Tibial nerve (tissue), 4 donors: ENCODE data around the gene C2CD2L. TPM values are rescaled to one million over a fixed set of nuclear protein-coding genes. Genes with fewer than 3 reads are reported as not detected.

Experiments used
- DNase-seq, 2 donors: peaks; one replicate each; pipeline ENCODE4 v3.0.0-alpha.2; 2019; ENCODE audit warnings: low spot score in 2 of 2
- H3K27ac ChIP-seq, 4 donors: fragments of 200-600 bp; sonication (generic) in 3 of 4; one replicate each; pipeline ENCODE4 v1.5.1; 2017 to 2019; ENCODE audit warnings: mild to moderate bottlenecking in 1 of 4
- H3K27me3 ChIP-seq, 2 donors: fragments of 200-600 bp; sonication (generic) in 1 of 2; one replicate each; pipeline versions ENCODE4 v1.5.1 to v1.6.0; 2017 to 2019
- H3K36me3 ChIP-seq, 3 donors: fragments of 200-600 bp; sonication (generic); one replicate each; pipeline ENCODE4 v1.5.1; 2018 to 2019
- H3K4me1 ChIP-seq, 4 donors: fragments of 200-600 bp; sonication (generic) in 3 of 4; one replicate each; pipeline ENCODE4 v1.5.1; 2017 to 2019
- H3K4me3 ChIP-seq, 4 donors: fragments of 200-600 bp; sonication (generic) in 3 of 4; one replicate each; pipeline ENCODE4 v1.5.1; 2017 to 2019; ENCODE audit warnings: mild to moderate bottlenecking in 1 of 4, moderate library complexity in 1 of 4
- H3K9me3 ChIP-seq, 4 donors: fragments of 200-600 bp; sonication (generic) in 3 of 4; one replicate each; pipeline ENCODE4 v1.5.1; 2017 to 2019
- CTCF ChIP-seq, 5 experiments: fragments of 200-600 bp in 3 of 5; fragments of 450-650 bp in 2 of 5; sonication (generic) in 3 of 5; IDR thresholded peaks; one replicate each; pipeline ENCODE4 v1.5.1; 2016 to 2019; ENCODE audit warnings: antibody characterized with exemption in 5 of 5, mild to moderate bottlenecking in 3 of 5, moderate library complexity in 2 of 5
- EP300 ChIP-seq, 2 donors: sonication (generic); formaldehyde crosslinking; IDR thresholded peaks; one replicate each; pipeline ENCODE4 v1.6.1; 2017; ENCODE audit warnings: antibody characterized with exemption in 2 of 2, mild to moderate bottlenecking in 1 of 2
- POLR2A ChIP-seq, 2 donors: fragments of 450-650 bp; IDR thresholded peaks; one replicate each; pipeline ENCODE4 v1.6.1; 2017; ENCODE audit warnings: antibody characterized with exemption in 2 of 2, mild to moderate bottlenecking in 2 of 2, moderate library complexity in 2 of 2
- WGBS, 2 donors: methylation state at CpG; one replicate each; pipeline ENCODE4 v1.1.5; 2018; 5-methylcytosine and 5-hydroxymethylcytosine counted together
- total RNA-seq, 4 donors: library from RNA; depleted of rRNA; stranded (reverse); fragments of >200 nt; gene quantifications; one replicate each; pipeline ENCODE4 v1.1.0, GENCODE V29; 2016

C2CD2L gene
- total RNA-seq, 4 donors from 2014 or later, result 11.4 to 13.8 (median 12.3) TPM

GRCh38 chr11:119152604-119153003 lies 45.5 kb downstream of the C2CD2L start:
- H3K27me3 ChIP-seq, result peaks cover 0 to 29% of the 10 kb centered on the region in 2 donors
- H3K9me3 ChIP-seq, result no peaks in the 10 kb centered on the region
- H3K36me3 ChIP-seq, result no peaks in the 10 kb centered on the region
- WGBS, 2 donors, result 87 to 93% methylated on average over 4 of the region's 4 CpGs
- no peak for TF ChIP-seq POLR2A (IDR thresholded peaks at IDR 0.05)
- no peak for TF ChIP-seq EP300 (IDR thresholded peaks at IDR 0.05)
- no peak for TF ChIP-seq CTCF (IDR thresholded peaks at IDR 0.05)
- DNase-seq, result no peak
- H3K27ac ChIP-seq, result no peak overlapping the region
- H3K4me1 ChIP-seq, result peaks cover 0 to 22% (median 7%) of the 10 kb centered on the region in 4 donors
- H3K4me3 ChIP-seq, result no peak overlapping the region

- WGBS, 2 donors, result 79 to 81% methylated on average over 9 of the region's 9 CpGs
- no peak overlapping the region for H3K27ac ChIP-seq
- TF ChIP-seq CTCF (IDR thresholded peaks at IDR 0.05), result no peak
- TF ChIP-seq EP300 (IDR thresholded peaks at IDR 0.05), result no peak
- TF ChIP-seq POLR2A (IDR thresholded peaks at IDR 0.05), result no peak
These were observed 46.1 kb downstream of the C2CD2L start for GRCh38 chr11:119153049-119153818.

DNA sequence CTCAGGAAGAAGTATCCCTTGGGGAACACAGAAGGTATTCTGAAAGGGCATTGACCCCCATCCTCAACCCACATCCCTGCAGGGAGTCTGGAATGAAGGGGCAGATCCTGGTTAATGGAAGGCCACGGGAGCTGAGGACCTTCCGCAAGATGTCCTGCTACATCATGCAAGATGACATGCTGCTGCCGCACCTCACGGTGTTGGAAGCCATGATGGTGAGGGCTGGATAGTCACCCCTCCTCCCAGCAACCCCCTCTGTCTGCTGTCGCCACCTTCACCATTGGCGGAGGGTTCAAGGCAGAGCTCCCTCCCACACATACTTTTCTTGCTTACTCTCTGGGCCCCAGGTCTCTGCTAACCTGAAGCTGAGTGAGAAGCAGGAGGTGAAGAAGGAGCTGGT lies 47.0 kb downstream of the C2CD2L start:
- H3K36me3 ChIP-seq, result no peaks in the 10 kb centered on the region
- no peak for DNase-seq
- H3K4me1 ChIP-seq, result peaks cover 0 to 17% (median 7%) of the 10 kb centered on the region in 4 donors
- H3K27me3 ChIP-seq, result peaks cover 0 to 19% of the 10 kb centered on the region in 2 donors
- H3K9me3 ChIP-seq, result no peaks in the 10 kb centered on the region
- 87 to 89% methylated on average over 6 of the region's 6 CpGs for WGBS, 2 donors
- H3K4me3 ChIP-seq, result no peak overlapping the region
- no peak for TF ChIP-seq POLR2A (IDR thresholded peaks at IDR 0.05)
- no peak for TF ChIP-seq EP300 (IDR thresholded peaks at IDR 0.05)
- no peak for TF ChIP-seq CTCF (IDR thresholded peaks at IDR 0.05)
- H3K27ac ChIP-seq, result no peak overlapping the region

More at GRCh38 chr11:119153049-119153818, 46.1 kb downstream of the C2CD2L start:
- no peaks in the 10 kb centered on the region for H3K36me3 ChIP-seq
- no peak overlapping the region for H3K4me3 ChIP-seq
- DNase-seq, result no peak
- peaks cover 0 to 28% of the 10 kb centered on the region in 2 donors for H3K27me3 ChIP-seq
- peaks cover 0 to 22% (median 7%) of the 10 kb centered on the region in 4 donors for H3K4me1 ChIP-seq
- H3K9me3 ChIP-seq, result no peaks in the 10 kb centered on the region

DNA sequence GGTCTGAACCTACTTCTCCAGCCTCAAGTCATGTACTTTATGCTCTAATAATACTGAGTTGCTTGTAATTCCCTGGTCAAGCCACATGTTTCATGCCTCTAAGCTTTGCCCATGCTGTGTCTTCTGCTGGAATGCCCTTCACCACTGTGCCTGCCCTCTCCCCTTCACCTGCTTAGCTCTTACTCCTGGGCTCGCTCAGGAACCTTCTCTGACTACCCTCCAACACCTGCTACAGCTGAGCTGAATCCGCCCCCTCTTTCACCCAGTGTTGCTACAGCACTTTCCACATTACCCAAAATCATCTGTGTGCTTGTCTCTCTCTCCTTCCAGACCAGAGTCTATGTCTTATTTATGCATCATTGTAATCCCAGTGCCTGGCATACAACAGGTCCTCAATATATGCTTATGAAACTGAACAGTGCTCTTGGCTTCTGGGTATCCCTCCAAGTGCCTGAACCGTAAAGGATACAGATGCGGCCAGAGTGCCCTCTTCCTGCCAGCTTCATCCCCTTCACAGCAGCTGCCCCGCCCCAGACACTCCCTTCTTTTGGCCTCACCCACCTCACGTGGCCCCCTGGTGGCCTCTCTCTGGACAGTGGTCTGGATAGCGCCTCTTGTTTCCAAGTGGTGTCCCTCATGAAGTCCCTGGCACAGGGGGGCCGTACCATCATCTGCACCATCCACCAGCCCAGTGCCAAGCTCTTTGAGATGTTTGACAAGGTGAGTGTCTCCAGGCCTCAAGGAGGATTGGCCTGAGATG lies 48.8 kb downstream of the C2CD2L start:
- no peak for DNase-seq
- 46 to 47% methylated on average over 8 of the region's 8 CpGs for WGBS, 2 donors
- H3K9me3 ChIP-seq, result no peaks in the 10 kb centered on the region
- TF ChIP-seq EP300 (IDR thresholded peaks at IDR 0.05) (no peak), CTCF (IDR thresholded peaks at IDR 0.05) (no peak), POLR2A (IDR thresholded peaks at IDR 0.05) (no peak)
- H3K36me3 ChIP-seq, result no peaks in the 10 kb centered on the region
- no peak overlapping the region for H3K27ac ChIP-seq
- H3K27me3 ChIP-seq, result peaks cover 0 to 4% of the 10 kb centered on the region in 2 donors
- no peak overlapping the region for H3K4me3 ChIP-seq
- H3K4me1 ChIP-seq, result peaks cover 0 to under 1% (median 0%) of the 10 kb centered on the region in 4 donors

DNA sequence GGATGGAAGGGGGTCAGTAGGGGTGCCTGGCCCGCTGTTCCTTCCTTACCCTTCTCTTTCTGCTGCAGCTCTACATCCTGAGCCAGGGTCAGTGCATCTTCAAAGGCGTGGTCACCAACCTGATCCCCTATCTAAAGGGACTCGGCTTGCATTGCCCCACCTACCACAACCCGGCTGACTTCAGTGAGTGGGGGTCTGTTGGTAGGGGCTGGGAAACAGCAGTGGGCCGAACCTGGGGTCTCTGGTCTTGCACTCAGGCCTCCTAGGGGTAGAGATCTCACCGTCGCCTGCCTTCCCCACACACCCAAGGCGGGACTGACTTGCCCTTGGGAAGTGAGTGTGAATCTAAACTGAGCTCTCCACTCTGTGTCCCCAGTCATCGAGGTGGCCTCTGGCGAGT lies 49.4 kb downstream of the C2CD2L start:
- Histone ChIP-seq H3K27ac (no peak overlapping the region), H3K4me3 (no peak overlapping the region), H3K36me3 (no peaks in the 10 kb centered on the region), H3K27me3 (peaks cover 0 to 4% of the 10 kb centered on the region in 2 donors), H3K4me1 (no peaks in the 10 kb centered on the region), H3K9me3 (no peaks in the 10 kb centered on the region)
- TF ChIP-seq CTCF (IDR thresholded peaks at IDR 0.05) (no peak), EP300 (IDR thresholded peaks at IDR 0.05) (no peak), POLR2A (IDR thresholded peaks at IDR 0.05) (no peak)
- DNase-seq, result no peak
- 85 to 87% methylated on average over 9 of the region's 10 CpGs for WGBS, 2 donors
